Measurements from ENCODE around the gene MCEMP1.

Gene MCEMP1

GRCh38 chr19:7672522-7672921 is 4.4 kb upstream of the MCEMP1 start:
- no peak for DNase-seq

- peak; percentile 46 for DNase-seq
These were observed 2.6 kb upstream of the MCEMP1 start for GRCh38 chr19:7674010-7675005.

- DNase-seq, result no peak
These were observed 514 bp upstream of the MCEMP1 start for GRCh38 chr19:7676376-7676775.

GRCh38 chr19:7677669-7678311 is 900 bp downstream of the MCEMP1 start:
- no peak for DNase-seq

- no peak for DNase-seq
These were observed 2.3 kb downstream of the MCEMP1 start for GRCh38 chr19:7678971-7679751.

GRCh38 chr19:7679771-7680605 is 3.1 kb downstream of the MCEMP1 start:
- DNase-seq, result no peak

- DNase-seq, result peak; percentile 73
These were observed 3.9 kb downstream of the MCEMP1 start, which contains the start of gene TRAPPC5 for GRCh38 chr19:7680606-7681339. TRAPPC5 (plus strand) TSS chr19:7680833; CDS start chr19:7682254, 1,421 bp downstream.

- DNase-seq, result no peak
These were observed 4.7 kb downstream of the MCEMP1 start for GRCh38 chr19:7681340-7682174.

GRCh38 chr19:7682175-7682855 is 5.4 kb downstream of the MCEMP1 start:
- DNase-seq, result no peak

GRCh38 chr19:7685546-7686445 is 8.9 kb downstream of the MCEMP1 start:
- DNase-seq, result no peak

GRCh38 chr19:7687177-7687576 is 10.3 kb downstream of the MCEMP1 start:
- no peak for DNase-seq

- DNase-seq, result no peak
These were observed 12.3 kb downstream of the MCEMP1 start for GRCh38 chr19:7689165-7689564.

GRCh38 chr19:7690779-7691258 is 13.9 kb downstream of the MCEMP1 start:
- no peak for DNase-seq

- no peak for DNase-seq
These were observed 14.6 kb downstream of the MCEMP1 start for GRCh38 chr19:7691497-7691896.

- DNase-seq, result no peak
These were observed 15.7 kb downstream of the MCEMP1 start for GRCh38 chr19:7692417-7693088.

GRCh38 chr19:7694499-7694898 is 17.6 kb downstream of the MCEMP1 start:
- no peak for DNase-seq

- no peak for DNase-seq
These were observed 20.9 kb downstream of the MCEMP1 start for GRCh38 chr19:7697721-7698287.

GRCh38 chr19:7698583-7698982 is 21.7 kb downstream of the MCEMP1 start:
- no peak for DNase-seq

Data from NK-92 treated with Interleukin-12 subunit alpha and Interleukin-12 subunit beta, amount 100 ng/mL, for 24 hours (cell line).